Measurements from ENCODE around the gene ZNF117.
"Not testable (repeated sequence)": the region's sequence is repeated elsewhere in the genome, so short reads cannot be mapped to it uniquely, and the experiment has no call there.

- TF ChIP-seq, protein P1, sequence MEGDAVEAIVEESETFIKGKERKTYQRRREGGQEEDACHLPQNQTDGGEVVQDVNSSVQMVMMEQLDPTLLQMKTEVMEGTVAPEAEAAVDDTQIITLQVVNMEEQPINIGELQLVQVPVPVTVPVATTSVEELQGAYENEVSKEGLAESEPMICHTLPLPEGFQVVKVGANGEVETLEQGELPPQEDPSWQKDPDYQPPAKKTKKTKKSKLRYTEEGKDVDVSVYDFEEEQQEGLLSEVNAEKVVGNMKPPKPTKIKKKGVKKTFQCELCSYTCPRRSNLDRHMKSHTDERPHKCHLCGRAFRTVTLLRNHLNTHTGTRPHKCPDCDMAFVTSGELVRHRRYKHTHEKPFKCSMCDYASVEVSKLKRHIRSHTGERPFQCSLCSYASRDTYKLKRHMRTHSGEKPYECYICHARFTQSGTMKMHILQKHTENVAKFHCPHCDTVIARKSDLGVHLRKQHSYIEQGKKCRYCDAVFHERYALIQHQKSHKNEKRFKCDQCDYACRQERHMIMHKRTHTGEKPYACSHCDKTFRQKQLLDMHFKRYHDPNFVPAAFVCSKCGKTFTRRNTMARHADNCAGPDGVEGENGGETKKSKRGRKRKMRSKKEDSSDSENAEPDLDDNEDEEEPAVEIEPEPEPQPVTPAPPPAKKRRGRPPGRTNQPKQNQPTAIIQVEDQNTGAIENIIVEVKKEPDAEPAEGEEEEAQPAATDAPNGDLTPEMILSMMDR (IDR thresholded peaks at IDR 0.05; ENCODE audit: insufficient read depth, low read length): not testable (repeated sequence)
- not testable (repeated sequence) for TF ChIP-seq POLR2AphosphoS5 (IDR thresholded peaks at IDR 0.05; ENCODE audit: low read depth); SPI1 (IDR thresholded peaks at IDR 0.05; ENCODE audit: borderline replicate concordance, low read depth); GABPA (IDR thresholded peaks at IDR 0.05; ENCODE audit: low read depth)
- TF ChIP-seq, protein P2, sequence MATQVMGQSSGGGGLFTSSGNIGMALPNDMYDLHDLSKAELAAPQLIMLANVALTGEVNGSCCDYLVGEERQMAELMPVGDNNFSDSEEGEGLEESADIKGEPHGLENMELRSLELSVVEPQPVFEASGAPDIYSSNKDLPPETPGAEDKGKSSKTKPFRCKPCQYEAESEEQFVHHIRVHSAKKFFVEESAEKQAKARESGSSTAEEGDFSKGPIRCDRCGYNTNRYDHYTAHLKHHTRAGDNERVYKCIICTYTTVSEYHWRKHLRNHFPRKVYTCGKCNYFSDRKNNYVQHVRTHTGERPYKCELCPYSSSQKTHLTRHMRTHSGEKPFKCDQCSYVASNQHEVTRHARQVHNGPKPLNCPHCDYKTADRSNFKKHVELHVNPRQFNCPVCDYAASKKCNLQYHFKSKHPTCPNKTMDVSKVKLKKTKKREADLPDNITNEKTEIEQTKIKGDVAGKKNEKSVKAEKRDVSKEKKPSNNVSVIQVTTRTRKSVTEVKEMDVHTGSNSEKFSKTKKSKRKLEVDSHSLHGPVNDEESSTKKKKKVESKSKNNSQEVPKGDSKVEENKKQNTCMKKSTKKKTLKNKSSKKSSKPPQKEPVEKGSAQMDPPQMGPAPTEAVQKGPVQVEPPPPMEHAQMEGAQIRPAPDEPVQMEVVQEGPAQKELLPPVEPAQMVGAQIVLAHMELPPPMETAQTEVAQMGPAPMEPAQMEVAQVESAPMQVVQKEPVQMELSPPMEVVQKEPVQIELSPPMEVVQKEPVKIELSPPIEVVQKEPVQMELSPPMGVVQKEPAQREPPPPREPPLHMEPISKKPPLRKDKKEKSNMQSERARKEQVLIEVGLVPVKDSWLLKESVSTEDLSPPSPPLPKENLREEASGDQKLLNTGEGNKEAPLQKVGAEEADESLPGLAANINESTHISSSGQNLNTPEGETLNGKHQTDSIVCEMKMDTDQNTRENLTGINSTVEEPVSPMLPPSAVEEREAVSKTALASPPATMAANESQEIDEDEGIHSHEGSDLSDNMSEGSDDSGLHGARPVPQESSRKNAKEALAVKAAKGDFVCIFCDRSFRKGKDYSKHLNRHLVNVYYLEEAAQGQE (IDR thresholded peaks at IDR 0.05; ENCODE audit: insufficient replicate concordance, low read depth): not testable (repeated sequence)
Observed at GRCh38 chr7:64940021-64940420, 50.8 kb downstream of the ZNF117 start.

Data from HL-60 (cell line).